Posterior cingulate gyrus (tissue), 11 donors: ENCODE data around the gene AHCYL1.

Source experiments
- DNase-seq, 10 donors: peaks; one replicate each; pipeline versions ENCODE4 v3.0.0 to v3.0.0-alpha.2; 2020 to 2021; ENCODE audit warnings: mixed read lengths in 3 of 10
- intact Hi-C: fragments of 100-400 bp; cut with DNase I; formaldehyde crosslinking; loops from one replicate; pipeline ENCODE4 v1.15.1; 2023

AHCYL1 gene

DNA sequence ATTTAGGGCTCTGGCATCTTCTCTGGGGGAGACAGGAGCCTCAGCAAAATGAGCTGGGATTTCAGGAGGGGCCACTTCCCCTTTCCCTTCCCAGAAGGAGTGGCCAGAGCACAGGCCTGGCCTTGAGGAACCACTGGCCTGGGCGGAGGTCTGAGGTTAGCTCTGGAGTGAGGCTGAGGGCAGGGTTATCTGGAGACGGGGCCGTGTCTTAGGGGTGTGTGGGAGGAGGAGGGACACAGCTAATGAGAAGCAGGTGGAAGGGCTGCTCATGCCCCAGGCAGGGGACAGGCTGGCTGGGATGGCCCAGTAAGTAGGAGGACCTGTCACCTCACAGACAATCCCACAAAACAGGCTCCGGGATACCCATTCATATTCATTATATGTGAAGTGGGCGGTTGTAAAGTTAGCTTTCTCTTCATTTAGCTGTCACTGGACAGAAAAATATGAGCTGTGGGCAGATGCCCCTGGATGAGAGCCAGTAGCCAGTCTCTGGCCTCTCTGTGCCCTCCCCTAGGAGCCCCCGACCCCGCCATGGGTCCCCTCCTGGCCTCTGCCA lies 73.5 kb downstream of the AHCYL1 start:
- intact Hi-C loops, result no loop called here
- peak in 2 of 10 donors; percentile 57 to 59 for DNase-seq

- peak in 2 of 10 donors; percentile 7 to 25 for DNase-seq
- intact Hi-C loops, result no loop called here
These were observed 74.0 kb downstream of the AHCYL1 start for GRCh38 chr1:110058591-110058990.

GRCh38 chr1:110059133-110059863 lies 74.7 kb downstream of the AHCYL1 start:
- intact Hi-C loops, result no loop called here
- peak in 2 of 10 donors; percentile 48 to 73 for DNase-seq

GRCh38 chr1:110060034-110060661 lies 75.6 kb downstream of the AHCYL1 start:
- DNase-seq, result peak in 4 of 10 donors; percentile 33 to 75 (median 60)
- intact Hi-C loops, result no loop called here

- intact Hi-C loops, result no loop called here
These were observed 76.1 kb downstream of the AHCYL1 start for GRCh38 chr1:110060662-110061060.

GRCh38 chr1:110061341-110061740 lies 76.8 kb downstream of the AHCYL1 start:
- peak in 2 of 10 donors; percentile 47 to 52 for DNase-seq
- intact Hi-C loops, result no loop called here

More at GRCh38 chr1:110060662-110061060, 76.1 kb downstream of the AHCYL1 start:
- DNase-seq, result peak in 2 of 10 donors; percentile 48 to 62

DNA sequence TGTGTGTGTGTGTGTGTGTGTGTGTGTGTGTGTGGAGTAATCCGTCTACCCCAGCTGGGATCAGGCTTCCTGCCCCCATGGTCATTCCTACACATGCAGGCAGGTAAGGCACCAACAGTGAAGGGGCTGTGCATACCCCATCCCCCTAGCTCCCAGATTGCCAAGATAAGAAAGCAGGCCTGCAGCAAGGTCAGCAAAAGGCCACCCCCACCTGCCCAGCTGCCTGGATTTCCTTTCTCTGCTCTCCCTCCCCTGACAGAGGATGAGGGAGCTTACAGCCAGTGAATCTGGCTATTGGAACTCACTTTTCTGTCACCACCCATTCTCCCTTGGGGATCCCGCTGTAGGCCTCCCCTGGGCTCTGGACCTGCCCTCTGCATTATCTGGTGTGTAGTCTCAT lies 78.0 kb downstream of the AHCYL1 start:
- peak in 1 of 10 donors; percentile 29 for DNase-seq
- intact Hi-C loops, result no loop called here

DNA sequence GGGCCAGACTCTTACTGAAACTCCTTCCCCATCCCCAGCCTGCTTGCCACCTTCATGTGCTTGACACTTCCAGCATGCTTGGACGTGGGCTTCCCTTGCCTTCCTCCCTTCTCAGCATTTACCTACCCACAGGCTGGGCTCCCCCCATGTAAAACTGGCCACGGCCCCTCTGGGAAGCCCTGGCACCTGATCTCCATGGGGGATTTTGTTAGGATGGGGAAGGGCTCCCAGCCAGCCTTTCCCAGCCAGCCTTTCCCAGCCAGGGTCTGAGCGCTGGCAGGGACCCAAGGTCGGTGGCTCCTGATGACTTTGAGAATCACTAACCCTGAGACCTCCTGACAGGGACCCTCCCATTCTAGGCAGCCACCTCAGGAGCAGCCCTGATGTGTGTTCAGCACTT lies 79.2 kb downstream of the AHCYL1 start:
- DNase-seq, result peak in 1 of 10 donors; percentile 65
- intact Hi-C loops, result no loop called here

- peak in 1 of 10 donors; percentile 71 for DNase-seq
- intact Hi-C loops, result no loop called here
These were observed 80.2 kb downstream of the AHCYL1 start for GRCh38 chr1:110064576-110065337.

DNA sequence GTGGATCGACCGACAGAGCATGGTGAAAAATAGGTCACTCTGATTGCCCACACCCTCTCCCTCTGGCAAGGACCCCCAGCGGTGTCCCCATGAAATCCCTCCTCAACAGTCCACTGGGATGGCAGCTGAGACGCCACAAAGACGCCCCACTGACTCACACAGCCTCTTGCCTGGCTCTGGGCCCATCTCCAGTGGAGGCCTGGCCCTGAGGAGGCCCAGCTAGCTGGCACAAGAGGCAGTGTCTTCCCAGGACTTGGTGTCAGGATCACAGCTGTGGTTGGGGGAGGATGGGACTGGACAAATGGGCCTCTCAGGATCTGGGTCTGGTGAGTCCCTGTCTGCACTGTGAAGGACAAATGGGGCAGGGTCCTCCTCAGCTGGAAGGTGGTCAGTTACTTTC lies 81.3 kb downstream of the AHCYL1 start:
- peak in 1 of 10 donors; percentile 73 for DNase-seq
- intact Hi-C loops, result no loop called here

DNA sequence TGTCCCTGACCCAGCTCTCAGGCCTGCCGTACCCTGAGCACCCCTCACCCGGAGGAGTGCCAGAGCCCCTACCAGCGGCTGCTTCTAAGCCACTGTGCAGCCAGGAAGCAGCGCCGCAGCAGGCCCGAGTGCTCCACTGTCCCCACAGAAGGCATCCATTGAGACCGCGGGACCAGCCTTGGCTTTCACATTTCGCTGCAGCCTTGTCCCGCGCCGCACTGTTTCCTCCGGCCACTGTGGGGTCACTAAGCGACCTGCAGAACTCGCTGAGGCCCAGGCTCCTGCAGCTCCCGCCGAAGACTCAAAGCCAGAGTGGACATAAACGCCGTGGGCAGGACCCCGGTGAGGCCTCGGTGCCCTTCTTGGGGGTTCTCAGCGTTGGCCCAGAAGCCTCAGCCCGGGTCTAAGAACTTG lies 82.9 kb downstream of the AHCYL1 start:
- peak in 1 of 10 donors; percentile 75 for DNase-seq
- intact Hi-C loops, result no loop called here

DNA sequence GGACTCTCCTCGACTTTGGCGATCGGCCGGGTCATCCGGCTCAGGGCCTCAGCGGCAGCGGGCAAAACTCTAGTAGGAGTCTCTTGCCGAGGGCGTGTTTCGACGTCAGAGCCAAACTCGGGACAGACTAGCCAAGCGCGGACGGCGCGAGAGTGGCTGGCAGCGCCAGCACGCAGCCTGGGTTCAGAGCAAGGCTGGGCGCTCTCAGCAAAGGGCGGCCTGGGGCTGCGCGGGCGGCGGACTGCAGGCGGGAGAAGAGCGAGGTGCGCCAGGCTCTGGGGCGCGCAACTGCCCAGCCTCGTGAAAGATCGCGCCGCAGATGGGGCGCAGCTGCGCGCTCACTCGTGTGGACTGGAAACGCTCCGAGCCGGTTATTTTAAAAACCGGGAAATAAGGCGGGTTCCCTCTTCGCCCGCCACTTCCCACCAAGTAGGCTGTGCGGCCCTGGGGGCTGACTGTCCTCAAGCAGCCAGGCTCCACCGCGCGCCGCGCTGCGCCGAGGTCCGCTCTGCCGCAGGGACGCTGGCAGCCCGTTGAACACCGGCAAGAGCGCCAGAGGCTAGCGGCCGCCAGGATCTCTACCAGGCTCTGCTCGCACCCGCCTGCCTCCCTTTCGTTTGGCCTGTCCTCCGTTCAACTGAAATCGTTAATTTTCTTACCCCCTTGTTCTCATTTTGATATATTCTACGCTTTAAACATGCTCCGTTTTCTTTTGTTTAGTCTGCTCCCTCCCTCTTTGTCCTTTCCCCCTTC lies 83.5 kb downstream of the AHCYL1 start:
- intact Hi-C loops, result no loop called here
- DNase-seq, result peak in 2 of 10 donors; percentile 67 to 84

DNA sequence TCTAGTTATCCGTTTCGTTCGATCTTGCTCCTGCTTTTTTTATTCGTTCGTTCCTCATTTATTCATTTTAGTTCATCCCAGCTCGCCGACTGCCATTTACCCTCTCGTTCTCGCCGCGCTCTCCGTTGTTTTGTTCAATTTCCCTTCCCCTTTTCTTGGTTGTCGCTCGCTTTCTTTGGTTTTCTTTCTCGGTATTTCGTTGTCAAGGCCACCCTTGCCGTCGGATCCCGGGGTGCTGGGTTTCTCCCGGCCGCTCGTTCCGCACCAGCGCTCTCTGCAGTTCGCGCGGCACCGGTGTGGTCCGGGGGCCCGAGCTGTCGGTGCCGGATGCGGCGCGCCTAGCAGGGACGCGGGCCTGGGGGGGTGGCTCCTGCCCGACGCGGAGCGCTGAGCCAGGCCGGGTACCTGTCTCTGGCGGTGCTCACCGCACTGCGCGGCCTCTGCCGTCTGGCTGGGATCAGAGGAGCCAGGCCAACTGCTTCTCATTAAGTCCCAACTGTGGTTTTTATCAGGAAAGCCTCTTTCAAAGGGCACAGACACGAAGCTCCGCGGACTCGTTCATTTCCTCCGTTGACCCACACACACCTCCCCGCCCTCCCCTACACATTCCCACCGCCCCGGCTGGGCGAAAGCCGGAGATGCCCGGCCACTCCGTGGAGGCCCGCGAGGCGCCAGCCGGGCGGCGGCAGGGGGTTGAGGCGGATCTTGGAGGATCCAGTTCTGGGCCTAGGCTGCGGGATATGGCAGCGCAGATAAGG lies 84.3 kb downstream of the AHCYL1 start:
- DNase-seq, result peak in 1 of 10 donors; percentile 62
- intact Hi-C loops, result no loop called here

GRCh38 chr1:110069404-110070281 lies 85.1 kb downstream of the AHCYL1 start:
- peak in 2 of 10 donors; percentile 64 to 71 for DNase-seq
- intact Hi-C loops, result no loop called here

DNA sequence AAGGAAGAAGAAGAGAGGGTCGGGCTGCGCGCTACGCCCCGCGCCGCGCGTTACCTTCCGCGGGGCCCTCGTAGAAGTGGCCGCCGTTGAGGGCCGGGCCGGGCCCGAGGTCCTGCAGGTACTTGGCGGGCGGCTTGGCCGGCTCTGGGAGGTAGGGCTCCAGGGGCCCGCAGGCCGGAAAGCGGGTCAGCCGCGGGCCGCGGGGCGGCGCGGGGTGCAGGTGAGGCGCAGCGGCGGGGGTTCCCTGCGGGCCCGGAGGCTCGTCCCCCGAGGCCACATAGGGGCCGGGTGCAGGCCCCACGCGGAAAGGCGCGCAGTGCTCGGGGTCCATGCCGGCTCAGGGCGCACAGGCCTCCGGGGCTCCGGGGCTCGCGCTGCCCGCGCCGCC lies 85.7 kb downstream of the AHCYL1 start:
- intact Hi-C loops, result no loop called here
- no peak for DNase-seq

- intact Hi-C loops, result no loop called here
These were observed 86.2 kb downstream of the AHCYL1 start, which contains the start of gene ALX3 for GRCh38 chr1:110070671-110071242. ALX3 (minus strand) TSS chr1:110070672; CDS start chr1:110070612, 60 bp downstream.

More at GRCh38 chr1:110070671-110071242, 86.2 kb downstream of the AHCYL1 start, which contains the start of gene ALX3:
- no peak for DNase-seq
